ENCODE measurements around the gene PSG5.
"Not testable (repeated sequence)": the region's sequence is repeated elsewhere in the genome, so short reads cannot be mapped to it uniquely, and the experiment has no call there.

PSG5 gene

GRCh38 chr19:43192381-43193155, 6.2 kb upstream of the PSG5 start:
- DNase-seq; H3K9me3 ChIP-seq (ENCODE audit: control insufficient read depth, low read length); H3K27ac ChIP-seq (ENCODE audit: insufficient read depth, low read length, poor library complexity, severe bottlenecking); H3K4me1 ChIP-seq (ENCODE audit: control insufficient read depth, insufficient read depth, low read length, poor library complexity, severe bottlenecking); H3K36me3 ChIP-seq (ENCODE audit: control insufficient read depth, insufficient read depth, low read length); H3K27me3 ChIP-seq (replicated peaks; ENCODE audit: control insufficient read depth, insufficient read depth, low read length, poor library complexity, severe bottlenecking); H3K4me3 ChIP-seq (ENCODE audit: insufficient read depth, low read depth, low read length, poor library complexity, severe bottlenecking): not testable (repeated sequence)

- not testable (repeated sequence) for H3K4me1 ChIP-seq (ENCODE audit: control insufficient read depth, insufficient read depth, low read length, poor library complexity, severe bottlenecking); H3K4me3 ChIP-seq (ENCODE audit: insufficient read depth, low read depth, low read length, poor library complexity, severe bottlenecking); H3K36me3 ChIP-seq (ENCODE audit: control insufficient read depth, insufficient read depth, low read length); H3K27ac ChIP-seq (ENCODE audit: insufficient read depth, low read length, poor library complexity, severe bottlenecking); H3K9me3 ChIP-seq (ENCODE audit: control insufficient read depth, low read length); DNase-seq; H3K27me3 ChIP-seq (replicated peaks; ENCODE audit: control insufficient read depth, insufficient read depth, low read length, poor library complexity, severe bottlenecking)
Observed at GRCh38 chr19:43188092-43188491, 1.8 kb upstream of the PSG5 start.

- H3K9me3 ChIP-seq (ENCODE audit: control insufficient read depth, low read length); H3K27me3 ChIP-seq (replicated peaks; ENCODE audit: control insufficient read depth, insufficient read depth, low read length, poor library complexity, severe bottlenecking); H3K4me1 ChIP-seq (ENCODE audit: control insufficient read depth, insufficient read depth, low read length, poor library complexity, severe bottlenecking); H3K4me3 ChIP-seq (ENCODE audit: insufficient read depth, low read depth, low read length, poor library complexity, severe bottlenecking); H3K27ac ChIP-seq (ENCODE audit: insufficient read depth, low read length, poor library complexity, severe bottlenecking); DNase-seq; H3K36me3 ChIP-seq (ENCODE audit: control insufficient read depth, insufficient read depth, low read length): not testable (repeated sequence)
Observed at GRCh38 chr19:43181869-43182771, 4.2 kb downstream of the PSG5 start.

GRCh38 chr19:43179569-43180147, 6.7 kb downstream of the PSG5 start:
- H3K4me1 ChIP-seq (ENCODE audit: control insufficient read depth, insufficient read depth, low read length, poor library complexity, severe bottlenecking); H3K9me3 ChIP-seq (ENCODE audit: control insufficient read depth, low read length); DNase-seq; H3K4me3 ChIP-seq (ENCODE audit: insufficient read depth, low read depth, low read length, poor library complexity, severe bottlenecking); H3K27ac ChIP-seq (ENCODE audit: insufficient read depth, low read length, poor library complexity, severe bottlenecking); H3K36me3 ChIP-seq (ENCODE audit: control insufficient read depth, insufficient read depth, low read length); H3K27me3 ChIP-seq (replicated peaks; ENCODE audit: control insufficient read depth, insufficient read depth, low read length, poor library complexity, severe bottlenecking): not testable (repeated sequence)

- not testable (repeated sequence) for DNase-seq; H3K36me3 ChIP-seq (ENCODE audit: control insufficient read depth, insufficient read depth, low read length); H3K4me1 ChIP-seq (ENCODE audit: control insufficient read depth, insufficient read depth, low read length, poor library complexity, severe bottlenecking); H3K27ac ChIP-seq (ENCODE audit: insufficient read depth, low read length, poor library complexity, severe bottlenecking); H3K27me3 ChIP-seq (replicated peaks; ENCODE audit: control insufficient read depth, insufficient read depth, low read length, poor library complexity, severe bottlenecking); H3K9me3 ChIP-seq (ENCODE audit: control insufficient read depth, low read length); H3K4me3 ChIP-seq (ENCODE audit: insufficient read depth, low read depth, low read length, poor library complexity, severe bottlenecking)
Observed at GRCh38 chr19:43178577-43178976, 7.8 kb downstream of the PSG5 start.

- not testable (repeated sequence) for H3K27ac ChIP-seq (ENCODE audit: insufficient read depth, low read length, poor library complexity, severe bottlenecking); H3K36me3 ChIP-seq (ENCODE audit: control insufficient read depth, insufficient read depth, low read length); H3K9me3 ChIP-seq (ENCODE audit: control insufficient read depth, low read length); H3K27me3 ChIP-seq (replicated peaks; ENCODE audit: control insufficient read depth, insufficient read depth, low read length, poor library complexity, severe bottlenecking); H3K4me3 ChIP-seq (ENCODE audit: insufficient read depth, low read depth, low read length, poor library complexity, severe bottlenecking); H3K4me1 ChIP-seq (ENCODE audit: control insufficient read depth, insufficient read depth, low read length, poor library complexity, severe bottlenecking); DNase-seq
Observed at GRCh38 chr19:43165906-43166305, 20.4 kb downstream of the PSG5 start.

GRCh38 chr19:43163135-43163534, 23.2 kb downstream of the PSG5 start:
- H3K9me3 ChIP-seq (ENCODE audit: control insufficient read depth, low read length); H3K36me3 ChIP-seq (ENCODE audit: control insufficient read depth, insufficient read depth, low read length); H3K27ac ChIP-seq (ENCODE audit: insufficient read depth, low read length, poor library complexity, severe bottlenecking); H3K4me3 ChIP-seq (ENCODE audit: insufficient read depth, low read depth, low read length, poor library complexity, severe bottlenecking); DNase-seq; H3K4me1 ChIP-seq (ENCODE audit: control insufficient read depth, insufficient read depth, low read length, poor library complexity, severe bottlenecking); H3K27me3 ChIP-seq (replicated peaks; ENCODE audit: control insufficient read depth, insufficient read depth, low read length, poor library complexity, severe bottlenecking): not testable (repeated sequence)

- not testable (repeated sequence) for H3K4me3 ChIP-seq (ENCODE audit: insufficient read depth, low read depth, low read length, poor library complexity, severe bottlenecking); H3K36me3 ChIP-seq (ENCODE audit: control insufficient read depth, insufficient read depth, low read length); H3K27ac ChIP-seq (ENCODE audit: insufficient read depth, low read length, poor library complexity, severe bottlenecking); H3K9me3 ChIP-seq (ENCODE audit: control insufficient read depth, low read length); DNase-seq; H3K4me1 ChIP-seq (ENCODE audit: control insufficient read depth, insufficient read depth, low read length, poor library complexity, severe bottlenecking); H3K27me3 ChIP-seq (replicated peaks; ENCODE audit: control insufficient read depth, insufficient read depth, low read length, poor library complexity, severe bottlenecking)
Observed at GRCh38 chr19:43162261-43162660, 24.1 kb downstream of the PSG5 start.

- DNase-seq: no peak
- Histone ChIP-seq H3K36me3 (ENCODE audit: control insufficient read depth, insufficient read depth, low read length) (no peaks in the 10 kb centered on the region), H3K27ac (ENCODE audit: insufficient read depth, low read length, poor library complexity, severe bottlenecking) (no peak overlapping the region), H3K4me3 (ENCODE audit: insufficient read depth, low read depth, low read length, poor library complexity, severe bottlenecking) (no peak overlapping the region), H3K27me3 (replicated peaks; ENCODE audit: control insufficient read depth, insufficient read depth, low read length, poor library complexity, severe bottlenecking) (no peaks in the 10 kb centered on the region), H3K9me3 (ENCODE audit: control insufficient read depth, low read length) (no peaks in the 10 kb centered on the region), H3K4me1 (ENCODE audit: control insufficient read depth, insufficient read depth, low read length, poor library complexity, severe bottlenecking) (no peaks in the 10 kb centered on the region)
Observed at GRCh38 chr19:43152214-43152613, 34.1 kb downstream of the PSG5 start.

- DNase-seq; H3K27me3 ChIP-seq (replicated peaks; ENCODE audit: control insufficient read depth, insufficient read depth, low read length, poor library complexity, severe bottlenecking); H3K4me1 ChIP-seq (ENCODE audit: control insufficient read depth, insufficient read depth, low read length, poor library complexity, severe bottlenecking); H3K4me3 ChIP-seq (ENCODE audit: insufficient read depth, low read depth, low read length, poor library complexity, severe bottlenecking); H3K27ac ChIP-seq (ENCODE audit: insufficient read depth, low read length, poor library complexity, severe bottlenecking); H3K36me3 ChIP-seq (ENCODE audit: control insufficient read depth, insufficient read depth, low read length); H3K9me3 ChIP-seq (ENCODE audit: control insufficient read depth, low read length): not testable (repeated sequence)
Observed at GRCh38 chr19:43149788-43150187, 36.5 kb downstream of the PSG5 start.

Measured in effector memory CD4-positive, alpha-beta T cell (primary cell).